HepG2 (cell line): ENCODE data around the gene HAT1. TPM values are rescaled to one million over a fixed set of nuclear protein-coding genes. Genes with fewer than 3 reads are reported as not detected.

Experiments used
- ATAC-seq: fragments of 200-7000 bp; cut with Tn5 transposase; 3 replicates; pipeline ENCODE4 v1.9.1; 2020; ENCODE audit warnings: mild to moderate bottlenecking, moderate library complexity
- BruUV-seq: library from RNA; stranded (reverse); fragments of 400-500 nt; replicated peaks from 2 replicates; lab custom pipeline; 2021; lab: Mats Ljungman, UMichigan
- CTCF ChIA-PET: fragments of 300-600 bp; formaldehyde crosslinking; extraction: SDS; loops from one replicate; lab custom pipeline; 2021; ENCODE audit warnings: low total read pairs, inconsistent platforms, low intra/inter-chr PET ratio; lab: Yijun Ruan, JAX
- POLR2A ChIA-PET: fragments of 350-600 bp; sonication (Branson Sonifier 250); formaldehyde crosslinking; loops from one replicate; lab custom pipeline; 2020; ENCODE audit warnings: antibody characterized with exemption, inconsistent platforms; lab: Yijun Ruan, JAX
- DNase-seq: peaks from one replicate; pipeline ENCODE4 v3.0.0-alpha.2; 2015; ENCODE audit warnings: low spot score
- FAIRE-seq: peaks from 3 replicates; lab custom pipeline; 2011; peaks lifted over from hg19 to GRCh38; lab: Jason Lieb, UNC
- H2AFZ ChIP-seq: one replicate; pipeline ENCODE4 v1.6.1; 2011; ENCODE audit warnings: low read length, inconsistent platforms
- H3K27ac ChIP-seq: fragments of 300-600 bp; 3 replicates; pipeline ENCODE4 v1.8.0; 2011; ENCODE audit warnings: mixed run types, mild to moderate bottlenecking, mixed read lengths, low read length, inconsistent platforms; ENCODE audit not compliant: insufficient read depth; ENCODE audit errors: extremely low read length
- H3K27me3 ChIP-seq, 2 experiments: fragments of 200-600 bp in 1 of 2; 2 replicates in 1 of 2; 3 replicates in 1 of 2; pipeline versions ENCODE4 v1.6.0 to v1.8.0; 2011; ENCODE audit warnings: low read length in 2 of 2, mild to moderate bottlenecking in 2 of 2, moderate library complexity in 2 of 2, inconsistent platforms in 1 of 2; ENCODE audit not compliant: insufficient read depth in 2 of 2, control insufficient read depth in 1 of 2
- H3K36me3 ChIP-seq, 2 experiments: fragments of 200-600 bp in 1 of 2; replicated peaks in 1 of 2; 2 replicates in 1 of 2; 3 replicates in 1 of 2; pipeline versions ENCODE4 v1.5.1 to v1.8.0; 2011; ENCODE audit warnings: low read length in 2 of 2, inconsistent platforms in 1 of 2; ENCODE audit not compliant: insufficient read depth in 2 of 2, control insufficient read depth in 1 of 2
- H3K4me1 ChIP-seq: 2 replicates; pipeline ENCODE4 v1.5.1; 2012; ENCODE audit warnings: low read length, inconsistent platforms; ENCODE audit not compliant: insufficient read depth
- H3K4me2 ChIP-seq: 2 replicates; pipeline ENCODE4 v1.6.0; 2011; ENCODE audit warnings: low read depth, low read length, inconsistent platforms
- H3K4me3 ChIP-seq, 3 experiments: fragments of 200-600 bp in 1 of 3; sonication (generic), shearing (Covaris generic) in 1 of 3; replicated peaks in 1 of 3; 2 replicates each; pipeline ENCODE4 v1.5.1; 2011 to 2016; ENCODE audit warnings: low read length in 3 of 3, inconsistent platforms in 2 of 3, low read depth in 2 of 3, mild to moderate bottlenecking in 2 of 3, control low read depth in 1 of 3, mixed read lengths in 1 of 3; ENCODE audit not compliant: insufficient read depth in 1 of 3
- H3K79me2 ChIP-seq: one replicate; pipeline ENCODE4 v1.6.1; 2011; ENCODE audit warnings: low read length, inconsistent platforms; ENCODE audit not compliant: insufficient read depth
- H3K9ac ChIP-seq: 2 replicates; pipeline ENCODE4 v1.6.0; 2011; ENCODE audit warnings: mild to moderate bottlenecking, low read depth, low read length, inconsistent platforms; ENCODE audit not compliant: insufficient read depth
- H3K9me3 ChIP-seq: 2 replicates; pipeline ENCODE4 v1.5.1; 2012; ENCODE audit warnings: mild to moderate bottlenecking, low read length
- H4K20me1 ChIP-seq: 2 replicates; pipeline ENCODE4 v1.6.0; 2011; ENCODE audit warnings: inconsistent platforms, mild to moderate bottlenecking, low read length, moderate library complexity; ENCODE audit not compliant: insufficient read depth
- CENPT ChIP-seq: sonication (generic); formaldehyde crosslinking; IDR thresholded peaks from 2 replicates; pipeline ENCODE4 v1.8.0; 2022; ENCODE audit warnings: low read depth, mild to moderate bottlenecking, moderate library complexity, missing genetic modification reagents
- CREM ChIP-seq, 2 experiments: sonication (generic) in 1 of 2; formaldehyde crosslinking in 1 of 2; IDR thresholded peaks; 2 replicates each; pipeline versions ENCODE4 v1.4.0 to v1.6.1; 2016 to 2020; ENCODE audit warnings: antibody characterized with exemption in 1 of 2, mild to moderate bottlenecking in 1 of 2, missing genetic modification reagents in 1 of 2
- DRAP1 ChIP-seq: IDR thresholded peaks from 2 replicates; pipeline ENCODE4 v1.6.1; 2016; ENCODE audit warnings: missing genetic modification reagents, missing compliant biosample characterization
- ELF4 ChIP-seq: sonication (generic); formaldehyde crosslinking; IDR thresholded peaks from 2 replicates; pipeline ENCODE4 v1.5.0; 2020; ENCODE audit warnings: missing genetic modification reagents, mild to moderate bottlenecking, moderate library complexity, borderline replicate concordance
- HOXA5 ChIP-seq: sonication (generic); formaldehyde crosslinking; IDR thresholded peaks from 2 replicates; pipeline ENCODE4 v1.4.0; 2020; ENCODE audit warnings: missing genetic modification reagents
- JDP2 ChIP-seq: sonication (generic); formaldehyde crosslinking; IDR thresholded peaks from 2 replicates; pipeline ENCODE4 v1.8.1; 2022; ENCODE audit warnings: missing genetic modification reagents, borderline replicate concordance
- MAZ ChIP-seq, 2 experiments: sonication (generic) in 1 of 2; formaldehyde crosslinking in 1 of 2; IDR thresholded peaks; 2 replicates each; pipeline versions ENCODE4 v1.5.0 to v1.6.1; 2012 to 2020; ENCODE audit warnings: low read depth in 2 of 2, mild to moderate bottlenecking in 2 of 2, borderline replicate concordance in 1 of 2, improper control_type of control experiment in 1 of 2, low read length in 1 of 2, missing genetic modification reagents in 1 of 2, moderate library complexity in 1 of 2
- MYPOP ChIP-seq: sonication (generic); formaldehyde crosslinking; IDR thresholded peaks from 2 replicates; pipeline ENCODE4 v1.8.1; 2023; ENCODE audit warnings: mild to moderate bottlenecking, moderate library complexity, missing genetic modification reagents
- PAWR ChIP-seq: sonication (generic); formaldehyde crosslinking; IDR thresholded peaks from 2 replicates; pipeline ENCODE4 v1.4.0; 2020; ENCODE audit warnings: missing genetic modification reagents, mild to moderate bottlenecking, borderline replicate concordance
- PAX8 ChIP-seq: sonication (generic); formaldehyde crosslinking; IDR thresholded peaks from 2 replicates; pipeline ENCODE4 v1.8.0; 2022; ENCODE audit warnings: mild to moderate bottlenecking, missing genetic modification reagents, borderline replicate concordance
- PCBP1 ChIP-seq: fragments of 200-400 bp; formaldehyde crosslinking; IDR thresholded peaks from 2 replicates; pipeline ENCODE4 v1.6.1; 2017; ENCODE audit warnings: mild to moderate bottlenecking, low read depth, low read length, borderline replicate concordance
- PHF5A ChIP-seq: IDR thresholded peaks from one replicate; pipeline ENCODE4 v1.6.1; 2018; ENCODE audit warnings: low read depth, missing genetic modification reagents; ENCODE audit not compliant: unreplicated experiment
- TEAD2 ChIP-seq: sonication (generic); formaldehyde crosslinking; IDR thresholded peaks from 2 replicates; pipeline ENCODE4 v1.9.0; 2021; ENCODE audit warnings: missing genetic modification reagents
- ZNF205 ChIP-seq: IDR thresholded peaks from 2 replicates; pipeline ENCODE4 v1.6.1; 2018; ENCODE audit warnings: missing biosample characterization, missing genetic modification reagents
- ZNF614 ChIP-seq: IDR thresholded peaks from 2 replicates; pipeline ENCODE4 v1.6.1; 2018; ENCODE audit warnings: missing biosample characterization, missing genetic modification reagents, inconsistent platforms, borderline replicate concordance
- ZNF749 ChIP-seq: sonication (generic); formaldehyde crosslinking; IDR thresholded peaks from 2 replicates; pipeline ENCODE4 v1.8.0; 2022; ENCODE audit warnings: mild to moderate bottlenecking, missing genetic modification reagents, moderate library complexity, borderline replicate concordance
- ZNF766 ChIP-seq: sonication (generic); formaldehyde crosslinking; IDR thresholded peaks from 2 replicates; pipeline ENCODE4 v1.5.0; 2020; ENCODE audit warnings: missing genetic modification reagents, borderline replicate concordance
- WGBS: methylation state at CpG from one replicate; pipeline ENCODE4 v1.1.6; 2017; ENCODE audit warnings: low lambda C conversion rate; 5-methylcytosine and 5-hydroxymethylcytosine counted together
- in situ Hi-C: cut with HindIII; loops from 2 replicates; pipeline ENCODE4 v1.10.0; 2017; ENCODE audit warnings: low pct_unique_long_range_greater_than_20kb; ENCODE audit not compliant: extremely low pct_ligation_motif_present
- intact Hi-C: fragments of 100-400 bp; cut with micrococcal nuclease; formaldehyde crosslinking; loops from one replicate; pipeline ENCODE4 v1.10.0; 2022; ENCODE audit not compliant: unreplicated experiment
- polyA plus RNA-seq, 8 experiments: library from polyadenylated mRNA; depleted of rRNA in 3 of 8; stranded (reverse) in 7 of 8; unstranded in 1 of 8; fragments of >200 nt; fragmentation: Illumina TruSeq in 4 of 8; extraction: Trizol in 4 of 8; gene quantifications; 2 replicates each; pipeline versions ENCODE4 v1.2.1 to v1.2.3, GENCODE V29; 2011 to 2016; ENCODE audit warnings: low read depth in 4 of 8, missing spikeins in 1 of 8, mixed read lengths in 1 of 8; ENCODE audit not compliant: insufficient read depth in 1 of 8
- total RNA-seq, 5 experiments: library from RNA; depleted of rRNA; stranded (reverse); fragments of >200 nt; fragmentation: Illumina TruSeq; extraction: Trizol; gene quantifications; 2 replicates each; pipeline ENCODE4 v1.2.3, GENCODE V29; 2016; ENCODE audit warnings: low read depth in 1 of 5
- TF ChIP-seq, protein P1 (sequence below): sonication (generic); formaldehyde crosslinking; IDR thresholded peaks from 2 replicates; pipeline ENCODE4 v1.4.0; 2020; ENCODE audit warnings: missing genetic modification reagents, borderline replicate concordance
- TF ChIP-seq, protein P2 (sequence below): sonication (generic); formaldehyde crosslinking; IDR thresholded peaks from 2 replicates; pipeline ENCODE4 v1.5.0; 2020; ENCODE audit warnings: mild to moderate bottlenecking, missing genetic modification reagents, moderate library complexity

Gene HAT1
- total and polyA plus RNA-seq, 2 of the 13 experiments (the other 11 are each of a cell fraction or from before 2014, with no cell fraction given), result 45.4 to 119 TPM

- Histone ChIP-seq H3K79me2 (no peaks in the 10 kb centered on the region), H3K27ac (no peak overlapping the region), H3K36me3 (no peaks in the 10 kb centered on the region; a peak in 1 of 5 replicates), H3K4me1 (peaks cover 36% of the 10 kb centered on the region), H4K20me1 (no peaks in the 10 kb centered on the region), H3K27me3 (no peaks in the 10 kb centered on the region; a peak in 1 of 5 replicates), H3K4me2 (peak overlapping the region; percentile 93), H2AFZ (peak overlapping the region; percentile 64), H3K9ac (peak overlapping the region; percentile 67), H3K9me3 (peaks cover 3% of the 10 kb centered on the region), H3K4me3 (peak overlapping the region; percentile 84 to 89 (median 88))
- TSS peak; percentile 62 for BruUV-seq
- ATAC-seq (peak; percentile 49), FAIRE-seq (no peak), DNase-seq (no peak)
- in situ Hi-C loops, result no loop called here
- 43% methylated on average over 7 of the region's 7 CpGs for WGBS
- intact Hi-C loops, result no loop called here
- POLR2A ChIA-PET, result interaction anchor here (1.0 to 2.1 kb wide), 5 partner anchors 10 to 209 kb away, joined by 3 to 11 read pairs (median 4); partner anchors contain the start of genes DLX2, DYNC1I2 and HAT1
- CTCF ChIA-PET, result no interaction called here
- TF ChIP-seq, protein P1, sequence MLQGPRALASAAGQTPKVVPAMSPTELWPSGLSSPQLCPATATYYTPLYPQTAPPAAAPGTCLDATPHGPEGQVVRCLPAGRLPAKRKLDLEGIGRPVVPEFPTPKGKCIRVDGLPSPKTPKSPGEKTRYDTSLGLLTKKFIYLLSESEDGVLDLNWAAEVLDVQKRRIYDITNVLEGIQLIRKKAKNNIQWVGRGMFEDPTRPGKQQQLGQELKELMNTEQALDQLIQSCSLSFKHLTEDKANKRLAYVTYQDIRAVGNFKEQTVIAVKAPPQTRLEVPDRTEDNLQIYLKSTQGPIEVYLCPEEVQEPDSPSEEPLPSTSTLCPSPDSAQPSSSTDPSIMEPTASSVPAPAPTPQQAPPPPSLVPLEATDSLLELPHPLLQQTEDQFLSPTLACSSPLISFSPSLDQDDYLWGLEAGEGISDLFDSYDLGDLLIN, result no peak
- TF ChIP-seq ZNF766 (no peak), MAZ (IDR thresholded peaks at IDR 0.05; ENCODE audit: borderline replicate concordance, low read depth, low read length) (no peak), MAZ (CRISPR knock-in tag; IDR thresholded peaks at IDR 0.05; ENCODE audit: low read depth) (no peak), DRAP1 (CRISPR knock-in tag) (no peak), CENPT (no peak), CREM (IDR thresholded peaks at IDR 0.05) (peak; percentile 16; the same call in 1 of the 2 replicates), CREM (CRISPR knock-in tag; IDR thresholded peaks at IDR 0.05) (no peak), PAWR (no peak), ZNF749 (CRISPR knock-in tag) (no peak), TEAD2 (CRISPR knock-in tag) (no peak), PAX8 (CRISPR knock-in tag) (no peak), MYPOP (no peak), PHF5A (CRISPR knock-in tag) (no peak), ELF4 (no peak), ZNF614 (CRISPR knock-in tag) (0 out of 2 replicates have a peak, but pooled peaks have one; percentile 15), ZNF205 (CRISPR knock-in tag) (no peak), JDP2 (CRISPR knock-in tag) (no peak), HOXA5 (CRISPR knock-in tag) (no peak), PCBP1 (no peak)
- TF ChIP-seq, protein P2, sequence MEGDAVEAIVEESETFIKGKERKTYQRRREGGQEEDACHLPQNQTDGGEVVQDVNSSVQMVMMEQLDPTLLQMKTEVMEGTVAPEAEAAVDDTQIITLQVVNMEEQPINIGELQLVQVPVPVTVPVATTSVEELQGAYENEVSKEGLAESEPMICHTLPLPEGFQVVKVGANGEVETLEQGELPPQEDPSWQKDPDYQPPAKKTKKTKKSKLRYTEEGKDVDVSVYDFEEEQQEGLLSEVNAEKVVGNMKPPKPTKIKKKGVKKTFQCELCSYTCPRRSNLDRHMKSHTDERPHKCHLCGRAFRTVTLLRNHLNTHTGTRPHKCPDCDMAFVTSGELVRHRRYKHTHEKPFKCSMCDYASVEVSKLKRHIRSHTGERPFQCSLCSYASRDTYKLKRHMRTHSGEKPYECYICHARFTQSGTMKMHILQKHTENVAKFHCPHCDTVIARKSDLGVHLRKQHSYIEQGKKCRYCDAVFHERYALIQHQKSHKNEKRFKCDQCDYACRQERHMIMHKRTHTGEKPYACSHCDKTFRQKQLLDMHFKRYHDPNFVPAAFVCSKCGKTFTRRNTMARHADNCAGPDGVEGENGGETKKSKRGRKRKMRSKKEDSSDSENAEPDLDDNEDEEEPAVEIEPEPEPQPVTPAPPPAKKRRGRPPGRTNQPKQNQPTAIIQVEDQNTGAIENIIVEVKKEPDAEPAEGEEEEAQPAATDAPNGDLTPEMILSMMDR (CRISPR knock-in tag), result no peak
These were observed 29.0 kb upstream of the HAT1 start for GRCh38 chr2:171893196-171893823.
